HG02981 (cell line): ENCODE results near the gene DCDC2C.
"Not testable (repeated sequence)": the region's sequence is repeated elsewhere in the genome, so short reads cannot be mapped to it uniquely, and the experiment has no call there.

Source experiments
- ATAC-seq: cut with Tn5 transposase; IDR thresholded peaks from one replicate; pipeline ENCODE4 v1.9.1; 2021; ENCODE audit warnings: mild to moderate bottlenecking, moderate library complexity; ENCODE audit not compliant: unreplicated experiment

The DCDC2C gene

GRCh38 chr2:3814706-3815245 is 111.4 kb downstream of the DCDC2C start:
- ATAC-seq: no peak

- ATAC-seq: not testable (repeated sequence)
Measured at GRCh38 chr2:3817144-3817543, 113.8 kb downstream of the DCDC2C start.

- no peak for ATAC-seq
Measured at GRCh38 chr2:3823748-3824147, 120.4 kb downstream of the DCDC2C start.

GRCh38 chr2:3827673-3828575 is 124.5 kb downstream of the DCDC2C start:
- no peak for ATAC-seq

- no peak for ATAC-seq
Measured at GRCh38 chr2:3830796-3831195, 127.4 kb downstream of the DCDC2C start.

- no peak for ATAC-seq
Measured at GRCh38 chr2:3837086-3837485, 133.7 kb downstream of the DCDC2C start.

- no peak for ATAC-seq
Measured at GRCh38 chr2:3838348-3838747, 135.0 kb downstream of the DCDC2C start.

GRCh38 chr2:3839476-3839875 is 136.1 kb downstream of the DCDC2C start:
- no peak for ATAC-seq

- no peak for ATAC-seq
Measured at GRCh38 chr2:3840611-3841155, 137.3 kb downstream of the DCDC2C start.

- ATAC-seq: no peak
Measured at GRCh38 chr2:3847397-3848052, 144.2 kb downstream of the DCDC2C start.

GRCh38 chr2:3848776-3849175 is 145.4 kb downstream of the DCDC2C start:
- no peak for ATAC-seq

GRCh38 chr2:3849213-3849612 is 145.8 kb downstream of the DCDC2C start:
- no peak for ATAC-seq

- no peak for ATAC-seq
Measured at GRCh38 chr2:3857576-3857975, 154.2 kb downstream of the DCDC2C start.

GRCh38 chr2:3864943-3865865 is 161.8 kb downstream of the DCDC2C start:
- ATAC-seq: no peak

- no peak for ATAC-seq
Measured at GRCh38 chr2:3867469-3867868, 164.1 kb downstream of the DCDC2C start.

GRCh38 chr2:3868012-3868805 is 164.8 kb downstream of the DCDC2C start:
- ATAC-seq: no peak

- ATAC-seq: no peak
Measured at GRCh38 chr2:3870222-3870621, 166.8 kb downstream of the DCDC2C start.

GRCh38 chr2:3871002-3871401 is 167.6 kb downstream of the DCDC2C start:
- no peak for ATAC-seq

GRCh38 chr2:3872451-3872850 is 169.1 kb downstream of the DCDC2C start:
- no peak for ATAC-seq

GRCh38 chr2:3873899-3874298 is 170.5 kb downstream of the DCDC2C start:
- ATAC-seq: no peak
